Upper lobe of right lung (tissue), 1 donor: ENCODE measurements around the gene NCAPG. TPM values are rescaled to one million over a fixed set of nuclear protein-coding genes. Genes with fewer than 3 reads are reported as not detected.

Experiments used
- ATAC-seq: fragments of 200-7000 bp; cut with Tn5 transposase; one replicate; pipeline ENCODE4 v1.9.1; 2020; ENCODE audit warnings: mild to moderate bottlenecking, moderate library complexity
- DNase-seq: peaks from one replicate; pipeline ENCODE4 v3.0.0-alpha.2; 2020
- H3K27ac ChIP-seq: fragments of 200-600 bp; one replicate; pipeline ENCODE4 v1.8.0; 2022
- H3K27me3 ChIP-seq: fragments of 200-600 bp; one replicate; pipeline ENCODE4 v1.8.0; 2022; ENCODE audit warnings: mild to moderate bottlenecking
- H3K36me3 ChIP-seq: fragments of 200-600 bp; one replicate; pipeline ENCODE4 v1.8.0; 2022
- H3K4me1 ChIP-seq: fragments of 200-600 bp; one replicate; pipeline ENCODE4 v1.8.0; 2022
- H3K4me3 ChIP-seq: fragments of 200-600 bp; one replicate; pipeline ENCODE4 v1.8.0; 2022; ENCODE audit warnings: mild to moderate bottlenecking
- H3K9me3 ChIP-seq: fragments of 200-600 bp; one replicate; pipeline ENCODE4 v1.8.0; 2022
- intact Hi-C: fragments of 100-400 bp; cut with DNase I; formaldehyde crosslinking; loops from one replicate; pipeline ENCODE4 v1.11.0; 2022
- total RNA-seq: library from RNA; stranded (reverse); fragmentation: NEBNext Ultra II Directional; extraction: Animal tissue kit (Norgen Biotek cat#: 25700); gene quantifications from one replicate; pipeline ENCODE4 v1.2.1, GENCODE V29; 2021
- TF ChIP-seq, protein P1 (sequence below): fragments of 200-600 bp; IDR thresholded peaks from one replicate; pipeline ENCODE4 v1.8.0; 2022; ENCODE audit warnings: antibody characterized with exemption
- donor health status: DM: no; HTN: yes; CAD: no; lungs with severe emphysema.

The NCAPG gene
- total RNA-seq, 1 donor from 2014 or later = 0.84 TPM

GRCh38 chr4:17807446-17807845, 3.3 kb upstream of the NCAPG start:
- intact Hi-C loops = no loop called here
- no peak overlapping the region for H3K27ac ChIP-seq
- DNase-seq = no peak
- H3K4me3 ChIP-seq = peak overlapping the region; percentile 79
- H3K9me3 ChIP-seq = no peaks in the 10 kb centered on the region
- TF ChIP-seq, protein P1, sequence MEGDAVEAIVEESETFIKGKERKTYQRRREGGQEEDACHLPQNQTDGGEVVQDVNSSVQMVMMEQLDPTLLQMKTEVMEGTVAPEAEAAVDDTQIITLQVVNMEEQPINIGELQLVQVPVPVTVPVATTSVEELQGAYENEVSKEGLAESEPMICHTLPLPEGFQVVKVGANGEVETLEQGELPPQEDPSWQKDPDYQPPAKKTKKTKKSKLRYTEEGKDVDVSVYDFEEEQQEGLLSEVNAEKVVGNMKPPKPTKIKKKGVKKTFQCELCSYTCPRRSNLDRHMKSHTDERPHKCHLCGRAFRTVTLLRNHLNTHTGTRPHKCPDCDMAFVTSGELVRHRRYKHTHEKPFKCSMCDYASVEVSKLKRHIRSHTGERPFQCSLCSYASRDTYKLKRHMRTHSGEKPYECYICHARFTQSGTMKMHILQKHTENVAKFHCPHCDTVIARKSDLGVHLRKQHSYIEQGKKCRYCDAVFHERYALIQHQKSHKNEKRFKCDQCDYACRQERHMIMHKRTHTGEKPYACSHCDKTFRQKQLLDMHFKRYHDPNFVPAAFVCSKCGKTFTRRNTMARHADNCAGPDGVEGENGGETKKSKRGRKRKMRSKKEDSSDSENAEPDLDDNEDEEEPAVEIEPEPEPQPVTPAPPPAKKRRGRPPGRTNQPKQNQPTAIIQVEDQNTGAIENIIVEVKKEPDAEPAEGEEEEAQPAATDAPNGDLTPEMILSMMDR = no peak
- H3K27me3 ChIP-seq = no peaks in the 10 kb centered on the region
- ATAC-seq = no peak
- peaks cover 43% of the 10 kb centered on the region for H3K4me1 ChIP-seq
- H3K36me3 ChIP-seq = peaks cover 25% of the 10 kb centered on the region

- Histone ChIP-seq H3K4me3 (peak overlapping the region; percentile 79), H3K27me3 (no peaks in the 10 kb centered on the region), H3K27ac (peak overlapping the region; percentile 94), H3K4me1 (peaks cover 43% of the 10 kb centered on the region), H3K36me3 (peaks cover 3% of the 10 kb centered on the region), H3K9me3 (no peaks in the 10 kb centered on the region)
- no peak for DNase-seq
- TF ChIP-seq, protein P1 = no peak
- no peak for ATAC-seq
- intact Hi-C loops = loop anchor here (10.0 kb wide), 1 partner anchor 785 kb away; no protein-coding TSS in a partner anchor
These were observed 1.1 kb upstream of the NCAPG start for GRCh38 chr4:17809667-17810066.

DNA sequence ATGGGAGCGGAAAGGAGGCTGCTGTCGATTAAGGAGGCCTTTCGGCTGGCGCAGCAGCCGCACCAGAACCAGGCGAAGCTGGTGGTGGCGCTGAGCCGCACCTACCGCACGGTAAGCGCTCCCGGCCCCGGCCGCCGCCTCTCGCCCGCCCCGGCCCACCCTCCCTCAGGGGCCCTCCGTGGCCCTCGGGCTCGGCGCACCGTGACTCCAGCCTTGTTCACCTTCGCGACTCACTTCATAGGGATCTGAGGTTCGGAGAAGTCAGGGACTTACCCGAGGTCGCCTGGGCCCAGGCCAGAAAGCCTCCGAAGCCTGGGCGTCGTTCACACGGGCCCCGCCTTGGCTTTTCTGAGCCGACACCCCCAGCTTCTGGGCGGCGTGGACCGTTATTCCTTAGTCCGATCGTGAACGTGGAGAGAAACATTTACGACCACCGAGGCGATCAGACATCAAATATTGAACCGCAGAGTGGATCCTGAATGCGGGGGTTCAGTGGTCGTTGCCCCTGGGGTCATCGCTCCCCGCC, 362 bp downstream of the NCAPG start:
- TF ChIP-seq, protein P1 = no peak
- Histone ChIP-seq H3K27me3 (no peaks in the 10 kb centered on the region), H3K36me3 (no peaks in the 10 kb centered on the region), H3K4me3 (peak overlapping the region; percentile 79), H3K4me1 (peaks cover 37% of the 10 kb centered on the region), H3K27ac (no peak overlapping the region), H3K9me3 (no peaks in the 10 kb centered on the region)
- DNase-seq (no peak), ATAC-seq (peak; percentile 5)
- intact Hi-C loops = loop anchor here (10.0 kb wide), 1 partner anchor 784 kb away; no protein-coding TSS in a partner anchor

- TF ChIP-seq, protein P1 = no peak
- H3K4me1 ChIP-seq = peaks cover 28% of the 10 kb centered on the region
- no peaks in the 10 kb centered on the region for H3K36me3 ChIP-seq
- ATAC-seq (no peak), DNase-seq (no peak)
- no peak overlapping the region for H3K27ac ChIP-seq
- H3K9me3 ChIP-seq = no peaks in the 10 kb centered on the region
- intact Hi-C loops = loop anchor here (10.0 kb wide), 1 partner anchor 783 kb away; no protein-coding TSS in a partner anchor
- no peaks in the 10 kb centered on the region for H3K27me3 ChIP-seq
- no peak overlapping the region for H3K4me3 ChIP-seq
These were observed 1.3 kb downstream of the NCAPG start for GRCh38 chr4:17812125-17812524.

DNA sequence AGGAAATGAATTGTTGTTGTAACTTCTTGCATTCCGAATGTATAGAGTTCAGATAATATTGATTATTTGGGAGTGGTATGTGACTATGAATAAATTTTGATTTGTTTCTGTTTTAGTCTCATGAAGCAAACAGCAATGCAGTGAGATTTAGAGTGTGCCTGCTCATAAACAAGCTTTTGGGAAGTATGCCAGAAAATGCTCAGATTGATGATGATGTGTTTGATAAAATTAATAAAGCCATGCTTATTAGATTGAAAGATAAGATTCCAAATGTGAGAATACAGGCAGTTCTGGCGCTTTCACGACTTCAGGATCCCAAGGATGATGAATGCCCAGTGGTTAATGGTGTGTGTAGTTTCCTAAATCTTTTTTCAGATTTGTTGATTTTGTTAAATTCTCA, 2.0 kb downstream of the NCAPG start:
- Histone ChIP-seq H3K4me3 (no peak overlapping the region), H3K27ac (no peak overlapping the region), H3K36me3 (no peaks in the 10 kb centered on the region), H3K4me1 (peaks cover 21% of the 10 kb centered on the region), H3K27me3 (no peaks in the 10 kb centered on the region), H3K9me3 (no peaks in the 10 kb centered on the region)
- no peak for ATAC-seq
- intact Hi-C loops = loop anchor here (10.0 kb wide), 1 partner anchor 782 kb away; no protein-coding TSS in a partner anchor
- TF ChIP-seq, protein P1 = no peak
- DNase-seq = no peak
